Duodenal mucosa (tissue), 2 donors: ENCODE data around the gene IQGAP2.

Experiments used
- H3K27ac ChIP-seq: one replicate; pipeline ENCODE4 v1.7.0; 2013; ENCODE audit warnings: low read depth, low read length
- H3K27me3 ChIP-seq, 2 donors: one replicate each; pipeline ENCODE4 v1.7.0; 2013; ENCODE audit warnings: low read length in 2 of 2, control low read depth in 1 of 2; ENCODE audit not compliant: insufficient read depth in 2 of 2, control insufficient read depth in 1 of 2
- H3K36me3 ChIP-seq, 2 donors: one replicate each; pipeline ENCODE4 v1.7.0; 2013; ENCODE audit warnings: low read length in 2 of 2, control low read depth in 1 of 2; ENCODE audit not compliant: insufficient read depth in 2 of 2, control insufficient read depth in 1 of 2
- H3K4me1 ChIP-seq, 2 donors: one replicate each; pipeline ENCODE4 v1.7.0; 2013; ENCODE audit warnings: low read length in 2 of 2, control low read depth in 1 of 2; ENCODE audit not compliant: insufficient read depth in 2 of 2, control insufficient read depth in 1 of 2
- H3K4me3 ChIP-seq, 2 donors: one replicate each; pipeline ENCODE4 v1.7.0; 2013; ENCODE audit warnings: low read length in 2 of 2, low read depth in 1 of 2
- H3K9ac ChIP-seq, 2 donors: one replicate each; pipeline ENCODE4 v1.7.0; 2013; ENCODE audit warnings: low read length in 2 of 2, low read depth in 1 of 2
- H3K9me3 ChIP-seq, 2 donors: one replicate each; pipeline ENCODE4 v1.7.0; 2013; ENCODE audit warnings: low read length in 2 of 2, control low read depth in 1 of 2; ENCODE audit not compliant: control insufficient read depth in 1 of 2

IQGAP2 gene

DNA sequence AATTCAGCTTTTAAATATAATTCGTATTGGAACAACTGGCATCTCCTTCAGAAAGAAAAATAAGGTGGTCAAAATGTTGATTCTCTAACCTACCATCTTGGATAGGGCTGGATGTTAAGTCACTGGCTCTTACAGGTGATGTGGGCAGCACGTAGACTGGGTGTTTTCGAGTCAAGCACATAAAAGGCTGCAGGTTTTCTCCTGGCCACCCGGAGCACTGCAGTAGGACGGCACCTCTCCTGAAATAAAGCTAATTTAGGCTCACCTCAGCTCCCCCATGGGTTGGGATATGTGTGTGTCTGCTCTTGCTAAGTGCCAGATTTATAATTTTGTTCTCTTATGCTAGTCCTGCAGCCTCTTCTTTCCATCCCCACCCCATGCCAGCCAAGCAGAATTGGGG is 80.3 kb downstream of the IQGAP2 start:
- H3K36me3 ChIP-seq, result no peaks in the 10 kb centered on the region
- H3K27me3 ChIP-seq, result no peaks in the 10 kb centered on the region
- no peaks in the 10 kb centered on the region for H3K9me3 ChIP-seq
- peaks cover 48 to 62% of the 10 kb centered on the region in 2 donors for H3K4me1 ChIP-seq
- H3K27ac ChIP-seq, result no peak overlapping the region
- H3K4me3 ChIP-seq, result no peak overlapping the region
- H3K9ac ChIP-seq, result no peak overlapping the region

DNA sequence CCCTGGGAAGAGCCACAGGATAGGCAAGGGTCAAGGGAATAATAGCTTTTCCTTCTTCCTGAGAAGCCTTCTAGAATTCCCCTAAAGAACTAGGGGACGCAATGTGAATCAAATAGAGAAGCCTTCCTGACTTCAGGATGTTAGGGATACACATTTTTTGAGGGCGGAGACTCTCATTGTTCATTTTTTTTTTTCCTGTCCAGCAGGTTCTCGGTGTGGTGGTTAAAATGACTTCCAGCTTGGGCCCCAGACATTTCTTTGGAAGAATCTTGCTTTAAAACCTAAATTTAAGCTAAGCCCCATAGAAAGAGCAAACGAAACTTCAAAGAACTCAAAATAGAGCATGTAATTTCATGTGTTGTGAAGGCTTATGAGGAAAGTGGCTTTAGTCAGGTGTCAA is 80.8 kb downstream of the IQGAP2 start:
- no peaks in the 10 kb centered on the region for H3K9me3 ChIP-seq
- no peaks in the 10 kb centered on the region for H3K36me3 ChIP-seq
- H3K27ac ChIP-seq, result no peak overlapping the region
- H3K4me3 ChIP-seq, result no peak overlapping the region
- no peaks in the 10 kb centered on the region for H3K27me3 ChIP-seq
- H3K4me1 ChIP-seq, result peaks cover 43 to 58% of the 10 kb centered on the region in 2 donors
- H3K9ac ChIP-seq, result no peak overlapping the region

DNA sequence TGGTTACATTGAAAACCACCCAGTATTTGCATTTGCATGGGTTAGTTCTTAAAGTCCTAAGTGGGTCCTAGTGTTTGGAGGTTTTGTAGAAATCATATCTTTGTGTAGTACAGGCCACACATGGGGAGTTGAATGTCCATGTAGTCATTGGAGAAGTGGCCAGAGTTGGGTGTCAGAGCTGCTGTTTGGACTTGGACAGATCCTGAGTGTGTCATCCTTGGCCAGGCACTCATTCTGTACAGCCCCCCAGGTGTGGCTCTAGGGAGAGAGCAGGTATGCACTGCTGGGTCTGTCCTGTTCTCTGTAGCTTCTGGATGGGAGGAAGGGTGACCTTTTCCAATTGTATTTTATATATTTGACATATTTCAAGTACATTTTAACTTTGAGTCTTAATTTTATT is 82.4 kb downstream of the IQGAP2 start:
- Histone ChIP-seq H3K27me3 (no peaks in the 10 kb centered on the region), H3K4me3 (no peak overlapping the region), H3K27ac (no peak overlapping the region), H3K9ac (no peak overlapping the region), H3K4me1 (peaks cover 32 to 51% of the 10 kb centered on the region in 2 donors), H3K36me3 (no peaks in the 10 kb centered on the region), H3K9me3 (no peaks in the 10 kb centered on the region)

DNA sequence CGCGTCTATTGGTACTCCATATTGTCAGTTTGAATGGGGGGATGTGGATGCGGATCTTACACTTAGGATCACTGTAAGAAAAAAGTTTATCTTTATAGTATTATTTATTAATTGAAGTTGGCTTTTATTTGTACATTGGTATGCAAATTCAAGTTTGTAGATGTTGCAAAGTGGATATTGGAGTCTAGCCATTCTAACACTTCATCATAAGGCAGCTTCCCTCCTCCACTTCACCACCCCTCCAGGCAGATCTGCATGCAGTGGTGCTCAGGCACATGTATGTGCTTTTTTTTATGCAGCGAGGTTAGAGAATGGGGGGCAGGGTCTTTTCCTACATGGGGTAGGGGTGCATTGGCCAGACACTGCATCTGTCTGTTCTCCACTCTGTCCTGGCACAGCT is 84.3 kb downstream of the IQGAP2 start:
- no peak overlapping the region for H3K4me3 ChIP-seq
- no peaks in the 10 kb centered on the region for H3K27me3 ChIP-seq
- no peaks in the 10 kb centered on the region for H3K36me3 ChIP-seq
- H3K4me1 ChIP-seq, result peaks cover 32 to 50% of the 10 kb centered on the region in 2 donors
- no peak overlapping the region for H3K27ac ChIP-seq
- no peak overlapping the region for H3K9ac ChIP-seq
- no peaks in the 10 kb centered on the region for H3K9me3 ChIP-seq

DNA sequence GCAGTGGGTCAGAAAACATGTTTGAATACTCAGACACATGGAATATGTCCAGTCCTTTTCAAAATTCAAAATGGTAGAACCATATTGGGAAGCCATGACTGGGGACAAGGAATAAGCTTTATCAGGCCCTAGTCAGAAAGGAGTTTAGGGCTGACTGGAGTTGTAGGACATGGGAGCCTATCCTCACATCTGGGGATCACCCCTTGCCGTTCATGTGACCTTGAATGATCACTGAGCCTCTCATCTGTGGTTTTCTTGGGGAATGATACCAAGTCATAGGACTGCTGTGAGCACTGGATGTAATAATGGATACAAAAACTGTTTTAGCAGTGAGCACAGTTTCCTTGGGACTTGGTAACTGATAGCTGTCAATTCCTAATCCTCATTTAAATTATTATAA is 84.7 kb downstream of the IQGAP2 start:
- H3K27me3 ChIP-seq, result no peaks in the 10 kb centered on the region
- no peaks in the 10 kb centered on the region for H3K36me3 ChIP-seq
- no peak overlapping the region for H3K4me3 ChIP-seq
- no peaks in the 10 kb centered on the region for H3K9me3 ChIP-seq
- no peak overlapping the region for H3K9ac ChIP-seq
- H3K4me1 ChIP-seq, result peaks cover 30 to 48% of the 10 kb centered on the region in 2 donors
- H3K27ac ChIP-seq, result no peak overlapping the region

DNA sequence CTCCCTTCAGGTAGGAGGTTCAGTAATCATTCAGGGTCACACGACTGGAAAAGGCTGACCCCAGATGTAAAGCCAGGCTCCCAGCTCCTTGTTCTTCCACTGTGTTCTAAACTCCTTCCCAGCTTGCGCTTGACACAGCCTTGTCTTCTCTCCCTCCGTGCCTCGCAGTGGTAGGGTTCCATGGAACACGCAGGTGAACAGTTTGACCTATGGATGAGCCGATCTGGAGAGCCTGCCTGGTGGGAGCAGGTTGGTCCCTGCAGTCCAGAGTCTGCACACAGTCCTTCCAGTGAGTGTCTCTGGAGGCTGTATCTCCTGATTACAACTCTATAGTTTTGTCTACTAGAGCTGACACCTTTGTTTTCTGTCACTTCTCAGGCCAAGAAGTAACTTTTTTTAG is 85.9 kb downstream of the IQGAP2 start:
- Histone ChIP-seq H3K9ac (no peak overlapping the region), H3K27ac (no peak overlapping the region), H3K9me3 (no peaks in the 10 kb centered on the region), H3K27me3 (no peaks in the 10 kb centered on the region), H3K36me3 (no peaks in the 10 kb centered on the region), H3K4me3 (no peak overlapping the region), H3K4me1 (peaks cover 23 to 37% of the 10 kb centered on the region in 2 donors)

DNA sequence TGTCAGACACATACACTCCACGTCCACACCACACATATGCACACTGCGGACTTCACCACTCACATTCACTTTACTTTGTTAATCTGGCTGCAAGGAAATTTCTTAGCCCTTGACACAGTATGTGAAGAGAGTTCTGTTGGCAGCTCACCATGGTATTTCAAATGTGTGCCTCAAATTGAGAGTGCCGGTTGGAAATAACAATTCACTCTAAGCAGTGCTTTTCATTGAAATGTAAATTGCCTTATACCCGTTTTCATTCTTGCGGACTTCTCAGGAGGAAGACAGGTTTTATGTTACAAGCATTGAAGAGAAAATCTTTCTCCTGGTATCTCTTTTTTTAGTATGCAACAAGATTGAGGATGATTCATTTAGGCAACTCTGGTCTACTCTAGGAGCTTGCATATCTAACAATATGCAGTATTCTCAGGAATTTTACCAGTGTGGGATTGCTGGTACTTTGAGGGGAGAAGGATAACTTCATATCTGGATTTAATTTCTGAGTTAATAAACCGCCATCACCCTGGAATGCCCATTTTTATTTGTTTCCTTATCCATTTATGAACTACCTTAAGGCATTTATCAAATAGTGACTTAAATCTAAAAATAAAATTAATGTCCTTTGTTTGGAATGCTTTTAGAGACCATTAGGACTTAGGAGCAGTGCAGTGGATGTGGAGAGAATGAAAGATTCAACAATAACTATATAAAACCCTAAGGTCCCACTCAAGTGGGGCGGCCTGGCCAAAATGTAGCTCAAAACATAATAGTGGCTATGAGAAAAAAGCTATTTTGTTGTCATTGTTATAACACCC is 87.0 kb downstream of the IQGAP2 start:
- H3K4me1 ChIP-seq, result peaks cover 20 to 30% of the 10 kb centered on the region in 2 donors
- H3K4me3 ChIP-seq, result no peak overlapping the region
- no peaks in the 10 kb centered on the region for H3K36me3 ChIP-seq
- H3K27me3 ChIP-seq, result no peaks in the 10 kb centered on the region
- H3K9ac ChIP-seq, result no peak overlapping the region
- H3K27ac ChIP-seq, result no peak overlapping the region
- no peaks in the 10 kb centered on the region for H3K9me3 ChIP-seq

DNA sequence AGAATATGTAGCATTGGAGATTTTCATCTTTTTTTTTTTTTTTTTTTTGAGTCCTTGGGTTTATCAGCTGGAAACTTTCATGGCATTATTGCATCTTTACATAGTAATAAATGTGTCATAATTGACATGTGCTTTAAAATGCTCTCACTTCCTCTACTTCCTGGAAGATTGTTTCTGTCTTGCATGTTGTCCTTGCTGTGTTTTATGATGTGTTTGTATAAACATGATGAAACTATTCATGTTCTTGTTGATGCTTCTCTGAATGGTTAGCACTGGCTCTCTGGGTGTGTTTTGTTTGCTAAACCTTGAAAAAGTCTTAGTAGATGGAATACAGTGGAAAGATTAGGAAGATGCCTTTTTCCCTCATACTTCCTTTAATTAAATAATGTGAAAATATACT is 87.9 kb downstream of the IQGAP2 start:
- H3K27ac ChIP-seq, result no peak overlapping the region
- H3K27me3 ChIP-seq, result no peaks in the 10 kb centered on the region
- no peaks in the 10 kb centered on the region for H3K9me3 ChIP-seq
- H3K9ac ChIP-seq, result no peak overlapping the region
- H3K4me1 ChIP-seq, result peaks cover 20 to 27% of the 10 kb centered on the region in 2 donors
- no peak overlapping the region for H3K4me3 ChIP-seq
- H3K36me3 ChIP-seq, result no peaks in the 10 kb centered on the region

DNA sequence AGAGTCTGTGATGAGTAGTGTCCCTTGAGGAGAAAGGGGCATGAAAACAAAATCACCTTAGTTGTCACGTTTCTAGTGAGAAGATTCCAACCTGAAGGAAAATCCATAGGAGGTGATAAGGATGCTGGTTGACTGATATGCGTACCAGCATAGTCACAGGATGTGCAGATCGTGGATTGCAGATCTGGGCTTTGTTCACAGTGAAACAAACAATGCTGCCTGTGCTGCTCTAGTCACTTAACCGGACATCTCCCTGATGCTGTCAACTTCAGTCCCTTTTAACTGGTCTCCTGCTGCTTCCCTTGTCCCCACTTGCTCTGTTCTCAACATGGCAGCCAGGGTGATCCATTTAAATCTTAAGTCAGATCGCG is 89.7 kb downstream of the IQGAP2 start:
- Histone ChIP-seq H3K4me1 (peaks cover 25 to 33% of the 10 kb centered on the region in 2 donors), H3K36me3 (no peaks in the 10 kb centered on the region), H3K4me3 (no peak overlapping the region), H3K27me3 (no peaks in the 10 kb centered on the region), H3K27ac (no peak overlapping the region), H3K9me3 (no peaks in the 10 kb centered on the region), H3K9ac (no peak overlapping the region)

DNA sequence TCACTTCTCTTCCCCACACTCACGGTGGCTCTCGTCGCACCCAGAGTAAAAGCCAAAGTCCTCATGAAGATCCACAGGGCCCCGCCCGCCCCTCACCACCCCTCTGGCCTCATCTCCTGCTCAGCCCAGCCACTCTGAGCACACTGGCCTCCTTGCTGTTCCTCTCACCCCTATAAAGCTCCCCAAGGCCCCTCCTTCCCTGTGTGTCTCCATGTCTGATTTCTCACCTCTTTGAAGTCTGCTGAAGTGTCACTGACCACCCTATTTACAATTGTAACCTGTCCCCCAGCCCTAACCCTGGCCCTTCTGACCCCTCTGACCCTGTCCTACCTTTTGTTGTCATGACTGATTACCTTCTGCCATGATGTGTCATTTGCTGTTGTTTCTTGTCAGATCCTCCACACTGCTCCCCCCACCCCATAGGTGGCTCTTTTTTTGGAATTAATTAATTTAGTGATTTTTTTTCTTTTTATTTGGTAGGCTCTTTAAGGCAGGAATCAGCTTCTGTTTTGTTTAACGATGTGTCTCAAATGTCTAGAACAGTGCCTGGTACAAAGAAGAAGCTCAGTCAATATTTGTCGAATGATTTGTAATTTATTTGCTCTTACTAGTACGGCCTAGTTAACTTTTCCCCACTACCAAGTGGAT is 90.2 kb downstream of the IQGAP2 start:
- no peaks in the 10 kb centered on the region for H3K27me3 ChIP-seq
- H3K4me1 ChIP-seq, result peaks cover 30 to 36% of the 10 kb centered on the region in 2 donors
- H3K9ac ChIP-seq, result no peak overlapping the region
- no peak overlapping the region for H3K4me3 ChIP-seq
- H3K9me3 ChIP-seq, result no peaks in the 10 kb centered on the region
- H3K36me3 ChIP-seq, result no peaks in the 10 kb centered on the region
- no peak overlapping the region for H3K27ac ChIP-seq
